AG09309 (cell line): ENCODE measurements around the gene RAB18.
"Not testable (repeated sequence)": the region's sequence is repeated elsewhere in the genome, so short reads cannot be mapped to it uniquely, and the experiment has no call there.

Experiments
- DNase-seq: peaks from one replicate; pipeline ENCODE4 v3.0.0-alpha.2; 2010; ENCODE audit warnings: low read depth
- H3K4me3 ChIP-seq: 2 replicates; pipeline ENCODE4 v1.5.1; 2011; ENCODE audit warnings: mild to moderate bottlenecking, low read depth, low read length, moderate library complexity; ENCODE audit not compliant: control insufficient read depth
- CTCF ChIP-seq: IDR thresholded peaks from 2 replicates; pipeline ENCODE4 v1.5.1; 2011; ENCODE audit warnings: mild to moderate bottlenecking, low read depth, low read length, inconsistent platforms; ENCODE audit not compliant: insufficient read depth, control insufficient read depth; ENCODE audit errors: missing control alignments

RAB18 gene

GRCh38 chr10:27464993-27465392, 39.1 kb upstream of the RAB18 start:
- no peak for DNase-seq
- H3K4me3 ChIP-seq = no peak overlapping the region
- TF ChIP-seq CTCF = no peak

- DNase-seq, H3K4me3 ChIP-seq: not testable (repeated sequence)
Observed at GRCh38 chr10:27465596-27465995, 38.5 kb upstream of the RAB18 start.

GRCh38 chr10:27470885-27471284, 33.2 kb upstream of the RAB18 start:
- DNase-seq = no peak
- no peak overlapping the region for H3K4me3 ChIP-seq
- no peak for TF ChIP-seq CTCF

GRCh38 chr10:27474741-27475140, 29.4 kb upstream of the RAB18 start:
- H3K4me3 ChIP-seq = no peak overlapping the region
- no peak for TF ChIP-seq CTCF
- no peak for DNase-seq

- no peak for DNase-seq
- no peak for TF ChIP-seq CTCF
Observed at GRCh38 chr10:27479016-27479415, 25.1 kb upstream of the RAB18 start.

GRCh38 chr10:27481486-27481885, 22.6 kb upstream of the RAB18 start:
- no peak overlapping the region for H3K4me3 ChIP-seq
- DNase-seq = no peak
- TF ChIP-seq CTCF = no peak

More at GRCh38 chr10:27479016-27479415, 25.1 kb upstream of the RAB18 start:
- H3K4me3 ChIP-seq = no peak overlapping the region

GRCh38 chr10:27482984-27483956, 20.8 kb upstream of the RAB18 start:
- DNase-seq = no peak
- H3K4me3 ChIP-seq = no peak overlapping the region
- no peak for TF ChIP-seq CTCF
